ENCODE data around the gene BABAM2.

Gene BABAM2

GRCh38 chr2:28134857-28135256 is 244.3 kb downstream of the BABAM2 start:
- DNase-seq (ENCODE audit: low read depth): no peak
- no peak for TF ChIP-seq MYC (IDR thresholded peaks at IDR 0.05; ENCODE audit: low read depth, low read length)
- TF ChIP-seq CTCF (IDR thresholded peaks at IDR 0.05; ENCODE audit: low read depth, low read length): no peak
- no peak for TF ChIP-seq POLR2A (IDR thresholded peaks at IDR 0.05; ENCODE audit: extremely low read depth, insufficient read length)
- no peak overlapping the region for H3K4me3 ChIP-seq (ENCODE audit: low read depth, low read length)

GRCh38 chr2:28135324-28135723 is 244.8 kb downstream of the BABAM2 start:
- no peak for DNase-seq (ENCODE audit: low read depth)
- TF ChIP-seq MYC (IDR thresholded peaks at IDR 0.05; ENCODE audit: low read depth, low read length) (no peak), MAX (IDR thresholded peaks at IDR 0.05; ENCODE audit: low read depth, low read length) (no peak), POLR2A (IDR thresholded peaks at IDR 0.05; ENCODE audit: extremely low read depth, insufficient read length) (no peak), CTCF (IDR thresholded peaks at IDR 0.05; ENCODE audit: low read depth, low read length) (no peak)
- H3K4me3 ChIP-seq (ENCODE audit: low read depth, low read length): no peak overlapping the region

- no peak for DNase-seq (ENCODE audit: low read depth)
- TF ChIP-seq POLR2A (IDR thresholded peaks at IDR 0.05; ENCODE audit: extremely low read depth, insufficient read length) (no peak), MYC (IDR thresholded peaks at IDR 0.05; ENCODE audit: low read depth, low read length) (no peak), MAX (IDR thresholded peaks at IDR 0.05; ENCODE audit: low read depth, low read length) (no peak), CTCF (IDR thresholded peaks at IDR 0.05; ENCODE audit: low read depth, low read length) (no peak)
- no peak overlapping the region for H3K4me3 ChIP-seq (ENCODE audit: low read depth, low read length)
These were observed 245.3 kb downstream of the BABAM2 start for GRCh38 chr2:28135799-28136198.

- TF ChIP-seq MYC (IDR thresholded peaks at IDR 0.05; ENCODE audit: low read depth, low read length) (no peak), POLR2A (IDR thresholded peaks at IDR 0.05; ENCODE audit: extremely low read depth, insufficient read length) (no peak), MAX (IDR thresholded peaks at IDR 0.05; ENCODE audit: low read depth, low read length) (no peak), CTCF (IDR thresholded peaks at IDR 0.05; ENCODE audit: low read depth, low read length) (no peak)
- no peak overlapping the region for H3K4me3 ChIP-seq (ENCODE audit: low read depth, low read length)
- no peak for DNase-seq (ENCODE audit: low read depth)
These were observed 246.0 kb downstream of the BABAM2 start for GRCh38 chr2:28136556-28136955.

- no peak for DNase-seq (ENCODE audit: low read depth)
- no peak overlapping the region for H3K4me3 ChIP-seq (ENCODE audit: low read depth, low read length)
- no peak for TF ChIP-seq MAX (IDR thresholded peaks at IDR 0.05; ENCODE audit: low read depth, low read length)
- no peak for TF ChIP-seq CTCF (IDR thresholded peaks at IDR 0.05; ENCODE audit: low read depth, low read length)
- no peak for TF ChIP-seq POLR2A (IDR thresholded peaks at IDR 0.05; ENCODE audit: extremely low read depth, insufficient read length)
These were observed 246.7 kb downstream of the BABAM2 start for GRCh38 chr2:28137221-28137620.

- DNase-seq (ENCODE audit: low read depth): no peak
- no peak for TF ChIP-seq POLR2A (IDR thresholded peaks at IDR 0.05; ENCODE audit: extremely low read depth, insufficient read length)
- no peak for TF ChIP-seq MYC (IDR thresholded peaks at IDR 0.05; ENCODE audit: low read depth, low read length)
- TF ChIP-seq MAX (IDR thresholded peaks at IDR 0.05; ENCODE audit: low read depth, low read length): no peak
- no peak for TF ChIP-seq CTCF (IDR thresholded peaks at IDR 0.05; ENCODE audit: low read depth, low read length)
- H3K4me3 ChIP-seq (ENCODE audit: low read depth, low read length): no peak overlapping the region
These were observed 251.9 kb downstream of the BABAM2 start for GRCh38 chr2:28142386-28142785.
